Stimulated activated CD4-positive, alpha-beta T cell treated with anti-CD3 and anti-CD28 coated beads, TNF-alpha, amount 100 ng/mL, for 4 hours (primary cell): ENCODE results near the gene PSTPIP2.

ENCODE experiments used
- DNase-seq, 3 experiments: peaks; one replicate each; pipeline ENCODE4 v3.0.0-alpha.2; 2020; ENCODE audit warnings: low read depth in 3 of 3

PSTPIP2 gene

DNA sequence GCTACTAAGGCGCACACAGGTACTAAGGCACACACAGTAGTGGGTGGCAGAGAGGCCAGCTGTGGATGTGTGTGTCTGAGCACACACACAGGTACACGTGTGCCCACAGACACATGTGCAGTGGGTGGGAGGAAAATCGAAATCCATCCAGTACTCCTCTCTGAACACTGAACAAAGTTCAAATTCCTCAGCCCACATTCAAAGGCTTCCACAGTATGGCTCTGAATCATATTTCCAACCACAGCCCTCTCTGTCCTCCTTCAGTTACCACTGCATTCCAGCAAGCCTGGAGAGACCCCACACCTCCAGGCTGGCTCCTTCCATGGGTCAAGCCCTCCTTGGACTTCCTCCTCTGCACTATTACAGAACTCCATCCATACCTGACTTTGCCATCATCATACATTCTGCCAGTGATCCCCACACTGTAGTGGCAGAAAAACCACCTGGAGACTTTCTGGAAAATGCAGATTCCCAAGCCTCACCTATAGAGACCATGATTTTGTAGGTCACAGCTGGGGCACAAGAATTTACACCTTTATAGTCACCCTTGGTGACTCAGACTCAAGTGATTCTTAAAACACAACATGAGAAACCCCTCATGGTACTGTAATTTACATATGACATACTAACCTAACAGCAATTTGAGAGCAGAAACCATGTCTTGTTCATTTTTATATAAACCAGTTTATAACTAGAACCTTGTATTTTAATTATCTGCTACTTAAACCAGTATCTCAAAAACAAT, 136.3 kb downstream of the PSTPIP2 start:
- DNase-seq = no peak
